Natural killer cell (primary cell): Measurements from ENCODE around the gene DHH. TPM values are rescaled to one million over a fixed set of nuclear protein-coding genes. Genes with fewer than 3 reads are reported as not detected.

Source experiments
- ATAC-seq, 3 donors: fragments of 150-1000 bp in 2 of 3; fragments of 200-7000 bp in 1 of 3; cut with Tn5 transposase; 1 replicate in 1 of 3; 2 replicates in 2 of 3; pipeline ENCODE4 v1.10.0; 2021; ENCODE audit warnings: mild to moderate bottlenecking in 2 of 3, moderate library complexity in 2 of 3
- DNase-seq, 2 donors: peaks; one replicate each; pipeline versions ENCODE4 v3.0.0 to v3.0.0-alpha.2; 2013 to 2021; ENCODE audit warnings: mixed read lengths in 1 of 2
- H3K27ac ChIP-seq: one replicate; pipeline ENCODE4 v1.5.1; 2013; ENCODE audit warnings: mild to moderate bottlenecking, low read length
- H3K27me3 ChIP-seq: one replicate; pipeline ENCODE4 v1.6.1; 2013; ENCODE audit warnings: low read length; ENCODE audit not compliant: control insufficient read depth, insufficient read depth
- H3K36me3 ChIP-seq: one replicate; pipeline ENCODE4 v1.6.1; 2013; ENCODE audit warnings: low read length; ENCODE audit not compliant: control insufficient read depth, insufficient read depth
- H3K4me1 ChIP-seq: one replicate; pipeline ENCODE4 v1.6.1; 2013; ENCODE audit warnings: low read length; ENCODE audit not compliant: control insufficient read depth, insufficient read depth
- H3K4me3 ChIP-seq: one replicate; pipeline ENCODE4 v1.5.1; 2013; ENCODE audit warnings: low read length
- H3K9me3 ChIP-seq: one replicate; pipeline ENCODE4 v1.6.1; 2013; ENCODE audit warnings: low read length; ENCODE audit not compliant: control insufficient read depth, insufficient read depth
- H3K27ac Mint-ChIP-seq, 2 donors: one replicate each; pipeline ENCODE4 v1.8.0; 2022; ENCODE audit warnings: mild to moderate bottlenecking in 2 of 2, mixed read lengths in 2 of 2, moderate library complexity in 1 of 2
- H3K27me3 Mint-ChIP-seq, 2 donors: one replicate each; pipeline ENCODE4 v1.8.0; 2022; ENCODE audit warnings: low read depth in 2 of 2, mixed read lengths in 2 of 2
- H3K36me3 Mint-ChIP-seq: one replicate; pipeline ENCODE4 v1.8.0; 2022; ENCODE audit warnings: mixed read lengths
- H3K4me1 Mint-ChIP-seq, 2 donors: one replicate each; pipeline ENCODE4 v1.8.0; 2022; ENCODE audit warnings: mixed read lengths in 2 of 2
- H3K4me3 Mint-ChIP-seq: one replicate; pipeline ENCODE4 v1.8.0; 2022; ENCODE audit warnings: mild to moderate bottlenecking, moderate library complexity, mixed read lengths
- H3K9me3 Mint-ChIP-seq, 2 donors: one replicate each; pipeline ENCODE4 v1.8.0; 2022; ENCODE audit warnings: mixed read lengths in 2 of 2
- WGBS: methylation state at CpG from one replicate; pipeline ENCODE4 v1.1.7; 2013; ENCODE audit warnings: missing lambda C conversion rate; ENCODE audit not compliant: insufficient coverage; 5-methylcytosine and 5-hydroxymethylcytosine counted together
- intact Hi-C: fragments of 100-400 bp; cut with micrococcal nuclease; formaldehyde crosslinking; loops from one replicate; pipeline ENCODE4 v1.14.2; 2022
- total RNA-seq, 4 donors: library from RNA; stranded (reverse); fragments of 120-200 nt in 1 of 4; gene quantifications; one replicate each; pipeline versions ENCODE4 v1.2.3 to v1.2.4, GENCODE V29; 2013 to 2022
- TF ChIP-seq, protein P1 (sequence below): fragments of 200-600 bp; IDR thresholded peaks from one replicate; pipeline ENCODE4 v1.8.0; 2022; ENCODE audit warnings: antibody characterized with exemption

DHH gene
- total RNA-seq, 3 donors from 2014 or later (not counting 1 experiment from before 2014, with no cell fraction given): 0.39 to 0.80 (median 0.45) TPM

DNA sequence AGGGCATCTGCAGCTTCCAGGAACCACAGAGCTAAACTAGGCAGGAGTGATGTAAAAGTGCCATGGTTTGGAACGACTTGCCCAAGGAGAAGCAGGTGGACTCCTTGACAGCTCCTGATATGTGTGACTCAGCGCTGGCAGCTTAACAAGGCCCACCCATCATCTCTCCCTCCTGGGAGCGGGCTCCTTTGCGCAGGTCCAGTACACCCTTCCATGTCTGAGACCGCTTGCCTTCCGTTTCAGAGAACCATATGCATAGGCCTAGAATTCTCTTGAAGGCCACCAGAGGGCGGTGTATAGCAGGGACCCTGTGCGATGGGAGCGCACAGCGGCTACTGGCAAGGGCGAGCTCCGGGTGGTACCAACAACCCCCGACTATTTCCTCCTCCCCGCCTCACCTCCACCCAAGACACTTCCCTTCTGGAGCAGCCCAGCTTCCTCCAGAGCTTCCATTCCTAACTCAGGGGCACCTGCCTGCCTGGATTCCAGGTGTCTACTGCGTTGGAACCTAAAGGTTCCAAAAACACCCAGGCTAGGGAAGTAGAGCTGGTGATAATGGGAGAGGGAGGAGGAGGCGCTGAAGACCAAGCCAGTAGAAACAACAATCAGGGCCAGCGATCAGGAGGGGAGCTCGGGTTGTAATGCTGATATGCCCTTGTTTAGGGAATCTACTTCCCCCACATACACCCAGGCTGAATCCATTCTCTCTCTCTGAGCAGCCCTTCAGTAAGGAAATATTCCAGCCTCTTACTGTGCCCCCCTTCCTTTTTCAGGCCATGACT lies 6.3 kb downstream of the DHH start:
- peaks cover 10 to 40% of the 10 kb centered on the region in 2 donors for H3K27me3 Mint-ChIP-seq
- H3K4me1 Mint-ChIP-seq: peaks cover 13 to 38% of the 10 kb centered on the region in 2 donors
- H3K4me3 ChIP-seq: no peak overlapping the region

DNA sequence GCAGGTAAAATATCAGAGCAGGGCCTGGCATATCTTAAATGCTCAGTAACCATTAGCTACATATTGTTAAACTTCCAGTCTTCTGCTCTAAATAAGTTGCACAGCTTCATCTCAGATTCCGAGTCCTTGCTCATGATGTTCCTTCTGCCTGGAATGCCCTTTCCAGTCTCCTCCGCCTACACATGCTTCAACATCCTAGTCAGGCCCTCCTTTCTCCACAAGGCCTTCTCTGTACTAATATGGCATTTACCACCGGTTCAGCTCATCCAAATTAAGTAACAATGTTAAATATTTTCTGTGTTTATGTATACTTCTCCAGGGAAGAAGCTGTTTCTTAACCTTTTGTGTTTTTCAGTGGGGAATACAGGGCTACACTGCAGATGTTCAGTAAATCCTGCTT lies 8.5 kb downstream of the DHH start:
- TF ChIP-seq, protein P1, sequence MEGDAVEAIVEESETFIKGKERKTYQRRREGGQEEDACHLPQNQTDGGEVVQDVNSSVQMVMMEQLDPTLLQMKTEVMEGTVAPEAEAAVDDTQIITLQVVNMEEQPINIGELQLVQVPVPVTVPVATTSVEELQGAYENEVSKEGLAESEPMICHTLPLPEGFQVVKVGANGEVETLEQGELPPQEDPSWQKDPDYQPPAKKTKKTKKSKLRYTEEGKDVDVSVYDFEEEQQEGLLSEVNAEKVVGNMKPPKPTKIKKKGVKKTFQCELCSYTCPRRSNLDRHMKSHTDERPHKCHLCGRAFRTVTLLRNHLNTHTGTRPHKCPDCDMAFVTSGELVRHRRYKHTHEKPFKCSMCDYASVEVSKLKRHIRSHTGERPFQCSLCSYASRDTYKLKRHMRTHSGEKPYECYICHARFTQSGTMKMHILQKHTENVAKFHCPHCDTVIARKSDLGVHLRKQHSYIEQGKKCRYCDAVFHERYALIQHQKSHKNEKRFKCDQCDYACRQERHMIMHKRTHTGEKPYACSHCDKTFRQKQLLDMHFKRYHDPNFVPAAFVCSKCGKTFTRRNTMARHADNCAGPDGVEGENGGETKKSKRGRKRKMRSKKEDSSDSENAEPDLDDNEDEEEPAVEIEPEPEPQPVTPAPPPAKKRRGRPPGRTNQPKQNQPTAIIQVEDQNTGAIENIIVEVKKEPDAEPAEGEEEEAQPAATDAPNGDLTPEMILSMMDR: no peak
- Histone ChIP-seq H3K27ac (no peak overlapping the region), H3K36me3 (no peaks in the 10 kb centered on the region), H3K9me3 (no peaks in the 10 kb centered on the region), H3K4me3 (no peak overlapping the region), H3K27me3 (peaks cover 24% of the 10 kb centered on the region), H3K4me1 (peaks cover 31% of the 10 kb centered on the region)
- H3K27me3 Mint-ChIP-seq: peaks cover 7 to 26% of the 10 kb centered on the region in 2 donors
- H3K4me1 Mint-ChIP-seq: peaks cover 12 to 24% of the 10 kb centered on the region in 2 donors
- H3K4me3 Mint-ChIP-seq: no peak overlapping the region
- intact Hi-C loops: no loop called here
- H3K36me3 Mint-ChIP-seq: no peaks in the 10 kb centered on the region
- WGBS: 100% methylated on average over 2 of the region's 3 CpGs
- ATAC-seq: no peak
- H3K27ac Mint-ChIP-seq: no peak overlapping the region
- no peaks in the 10 kb centered on the region for H3K9me3 Mint-ChIP-seq
- no peak for DNase-seq

More for the DNA sequence above, 6.3 kb downstream of the DHH start:
- peak; percentile 88 to 94 (median 93) for ATAC-seq
- Histone ChIP-seq H3K27ac (no peak overlapping the region), H3K4me1 (peaks cover 48% of the 10 kb centered on the region), H3K27me3 (peaks cover 42% of the 10 kb centered on the region), H3K36me3 (no peaks in the 10 kb centered on the region), H3K9me3 (no peaks in the 10 kb centered on the region)
- TF ChIP-seq, protein P1: peak; percentile 88
- H3K9me3 Mint-ChIP-seq: no peaks in the 10 kb centered on the region
- H3K4me3 Mint-ChIP-seq: peak overlapping the region; percentile 36
- 2% methylated on average over 17 of the region's 18 CpGs for WGBS
- no peak overlapping the region for H3K27ac Mint-ChIP-seq
- intact Hi-C loops: loop anchor here (1.0 to 2.0 kb wide), 3 partner anchors 22 to 146 kb away; partner anchors contain the start of gene LMBR1L
- peak; percentile 62 to 92 for DNase-seq
- H3K36me3 Mint-ChIP-seq: no peaks in the 10 kb centered on the region

DNA sequence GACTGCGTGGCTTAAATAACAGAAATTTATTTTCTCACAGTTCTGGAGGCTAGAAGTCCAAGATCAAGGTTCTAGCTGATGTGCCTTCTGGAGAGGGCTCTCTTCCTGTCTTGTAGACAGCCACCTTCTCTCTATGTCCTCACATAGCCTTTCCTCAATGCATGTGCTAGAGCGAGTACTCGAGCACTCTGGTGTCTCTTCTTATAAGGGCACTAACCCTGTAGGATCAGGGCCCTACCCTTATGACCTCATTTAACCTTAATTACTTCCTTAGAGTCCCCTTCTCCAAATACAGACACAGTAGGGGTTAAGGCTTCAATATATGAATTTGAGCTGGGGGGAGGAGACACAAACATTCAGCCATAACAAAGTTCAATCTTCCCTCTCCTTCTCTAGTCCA lies 10.2 kb downstream of the DHH start:
- H3K9me3 ChIP-seq: no peaks in the 10 kb centered on the region
- H3K27ac Mint-ChIP-seq: no peak overlapping the region
- no peaks in the 10 kb centered on the region for H3K36me3 ChIP-seq
- peaks cover 10 to 15% of the 10 kb centered on the region in 2 donors for H3K4me1 Mint-ChIP-seq
- intact Hi-C loops: no loop called here
- H3K4me1 ChIP-seq: peaks cover 16% of the 10 kb centered on the region
- H3K4me3 Mint-ChIP-seq: no peak overlapping the region
- WGBS: 98% methylated on average over 3 of the region's 3 CpGs
- H3K27me3 Mint-ChIP-seq: peaks cover 0 to 17% of the 10 kb centered on the region in 2 donors
- H3K27ac ChIP-seq: no peak overlapping the region
- no peaks in the 10 kb centered on the region for H3K36me3 Mint-ChIP-seq
- peaks cover 12% of the 10 kb centered on the region for H3K27me3 ChIP-seq
- ATAC-seq (no peak), DNase-seq (no peak)
- H3K4me3 ChIP-seq: no peak overlapping the region
- no peaks in the 10 kb centered on the region for H3K9me3 Mint-ChIP-seq
- TF ChIP-seq, protein P1: no peak
